SK-N-MC (cell line): ENCODE measurements around the gene PTPRG.

Experiments used
- EZH2 ChIP-seq: fragments of 200-600 bp; sonication (generic); IDR thresholded peaks from one replicate; pipeline ENCODE4 v1.6.1; 2017; ENCODE audit warnings: antibody characterized with exemption
- FOXP2 ChIP-seq: optimal IDR thresholded peaks from 2 replicates; pipeline ENCODE3; 2011; ENCODE audit warnings: mild to moderate bottlenecking, moderate library complexity; ENCODE audit not compliant: insufficient read depth; ENCODE audit errors: extremely low read length, control extremely low read depth
- POLR2AphosphoS5 ChIP-seq: IDR thresholded peaks from 2 replicates; pipeline ENCODE4 v1.6.1; 2012; ENCODE audit warnings: mild to moderate bottlenecking, low read depth, low read length, borderline replicate concordance

GRCh38 chr3:62020706-62021105 is 459.3 kb downstream of the PTPRG start:
- TF ChIP-seq EZH2 (no peak), POLR2AphosphoS5 (no peak), FOXP2 (no peak)
